Endothelial cell of umbilical vein (primary cell): ENCODE measurements around the gene SEZ6L. TPM values are rescaled to one million over a fixed set of nuclear protein-coding genes. Genes with fewer than 3 reads are reported as not detected.

Experiments
- BruUV-seq: library from RNA; stranded (reverse); fragments of 400-500 nt; replicated peaks from 2 replicates; lab custom pipeline; 2021; lab: Mats Ljungman, UMichigan
- CTCF ChIA-PET: fragments of 300-600, 350-600 bp; sonication (Branson Sonifier 250); formaldehyde crosslinking; loops from one replicate; lab custom pipeline; 2021; ENCODE audit warnings: antibody characterized with exemption, inconsistent platforms; lab: Charles Lee
- POLR2A ChIA-PET: fragments of 300-600, 350-600 bp; sonication (Branson Sonifier 250); formaldehyde crosslinking; loops from one replicate; lab custom pipeline; 2021; ENCODE audit warnings: antibody characterized with exemption, inconsistent platforms; lab: Charles Lee
- DNase-seq: peaks from one replicate; pipeline ENCODE4 v3.0.0-alpha.2; 2011; ENCODE audit warnings: low read depth, low spot score
- FAIRE-seq: peaks from 2 replicates; lab custom pipeline; 2011; peaks lifted over from hg19 to GRCh38; lab: Jason Lieb, UNC
- H2AFZ ChIP-seq: 2 replicates; pipeline ENCODE4 v1.6.0; 2012; ENCODE audit warnings: low read depth, low read length, control low read depth, inconsistent platforms
- H3K27ac ChIP-seq: 2 replicates; pipeline ENCODE4 v1.5.1; 2011; ENCODE audit warnings: low read depth, mild to moderate bottlenecking, control low read depth, low read length, moderate library complexity; ENCODE audit not compliant: insufficient read depth
- H3K27me3 ChIP-seq, 2 experiments: 2 replicates each; pipeline versions ENCODE4 v1.6.0 to v1.6.1; 2011; ENCODE audit warnings: low read length in 2 of 2, mixed read lengths in 1 of 2; ENCODE audit not compliant: control insufficient read depth in 2 of 2, insufficient read depth in 2 of 2
- H3K36me3 ChIP-seq, 2 experiments: 2 replicates in 1 of 2; 3 replicates in 1 of 2; pipeline ENCODE4 v1.5.1; 2011; ENCODE audit warnings: low read length in 2 of 2, mild to moderate bottlenecking in 1 of 2, moderate library complexity in 1 of 2; ENCODE audit not compliant: control insufficient read depth in 2 of 2, insufficient read depth in 2 of 2; ENCODE audit errors: extremely low read depth in 1 of 2
- H3K4me1 ChIP-seq: 3 replicates; pipeline ENCODE4 v1.5.1; 2011; ENCODE audit warnings: mild to moderate bottlenecking, low read length; ENCODE audit not compliant: control insufficient read depth, insufficient read depth; ENCODE audit errors: extremely low read depth
- H3K4me2 ChIP-seq: 2 replicates; pipeline ENCODE4 v1.6.1; 2011; ENCODE audit warnings: low read length, control low read depth, mixed read lengths; ENCODE audit not compliant: insufficient read depth
- H3K4me3 ChIP-seq, 3 experiments: fragments of 200-600 bp in 1 of 3; sonication (generic), shearing (Covaris generic) in 1 of 3; replicated peaks in 1 of 3; 2 replicates each; pipeline ENCODE4 v1.5.1; 2011 to 2016; ENCODE audit warnings: control low read depth in 3 of 3, low read length in 3 of 3, mild to moderate bottlenecking in 2 of 3, inconsistent platforms in 1 of 3, low read depth in 1 of 3, moderate library complexity in 1 of 3; ENCODE audit not compliant: insufficient read depth in 1 of 3
- H3K79me2 ChIP-seq: 2 replicates; pipeline ENCODE4 v1.6.0; 2012; ENCODE audit warnings: low read length, inconsistent platforms; ENCODE audit not compliant: control insufficient read depth, insufficient read depth
- H3K9ac ChIP-seq: replicated peaks from 2 replicates; pipeline ENCODE3; 2011; ENCODE audit warnings: low read length, control low read depth; ENCODE audit not compliant: insufficient read depth; ENCODE audit errors: extremely low read depth
- H3K9me1 ChIP-seq: replicated peaks from 3 replicates; pipeline ENCODE4 v1.6.0; 2011; ENCODE audit warnings: mild to moderate bottlenecking, low read length; ENCODE audit not compliant: control insufficient read depth, insufficient read depth; ENCODE audit errors: extremely low read depth
- H3K9me3 ChIP-seq: replicated peaks from 2 replicates; pipeline ENCODE4 v1.5.1; 2012; ENCODE audit warnings: low read length, inconsistent platforms; ENCODE audit not compliant: control insufficient read depth, insufficient read depth
- H4K20me1 ChIP-seq: replicated peaks from 2 replicates; pipeline ENCODE3; 2011; ENCODE audit warnings: mild to moderate bottlenecking, low read length; ENCODE audit not compliant: control insufficient read depth, insufficient read depth; ENCODE audit errors: extremely low read depth
- EZH2 ChIP-seq: IDR thresholded peaks from 2 replicates; pipeline ENCODE4 v1.6.1; 2012; ENCODE audit warnings: borderline replicate concordance, low read depth, mild to moderate bottlenecking, moderate library complexity, low read length, inconsistent platforms; ENCODE audit not compliant: severe bottlenecking
- FOS ChIP-seq: IDR thresholded peaks from 2 replicates; pipeline ENCODE4 v1.6.1; 2011; ENCODE audit warnings: mild to moderate bottlenecking, low read length, moderate library complexity, borderline replicate concordance; ENCODE audit not compliant: insufficient read depth
- GATA2 ChIP-seq: IDR thresholded peaks from 2 replicates; pipeline ENCODE4 v1.7.0; 2011; ENCODE audit warnings: low read depth, mild to moderate bottlenecking, moderate library complexity, mixed read lengths, low read length; ENCODE audit not compliant: insufficient read length, insufficient read depth
- JUN ChIP-seq: IDR thresholded peaks from 2 replicates; pipeline ENCODE4 v1.6.1; 2011; ENCODE audit warnings: borderline replicate concordance, low read depth; ENCODE audit not compliant: insufficient read length, insufficient read depth
- MAX ChIP-seq: IDR thresholded peaks from 2 replicates; pipeline ENCODE4 v1.6.1; 2011; ENCODE audit not compliant: insufficient read depth, insufficient read length
- MYC ChIP-seq: IDR thresholded peaks from one replicate; pipeline ENCODE4 v1.6.1; 2011; ENCODE audit warnings: mild to moderate bottlenecking, low read depth, low read length
- POLR2A ChIP-seq: IDR thresholded peaks from 2 replicates; pipeline ENCODE4 v1.6.1; 2012; ENCODE audit warnings: low read depth, mild to moderate bottlenecking, control low read depth, low read length
- POLR2AphosphoS5 ChIP-seq: IDR thresholded peaks from 2 replicates; pipeline ENCODE4 v1.6.1; 2012; ENCODE audit warnings: low read depth, mild to moderate bottlenecking, control low read depth, low read length, moderate library complexity; ENCODE audit not compliant: insufficient read depth
- dilution Hi-C: fragments of 300-500 bp; cut with MboI; formaldehyde crosslinking; loops from one replicate; pipeline ENCODE4 v1.15.0; 2019; ENCODE audit warnings: low sequenced_read_pairs; ENCODE audit not compliant: extremely low pct_ligation_motif_present
- intact Hi-C: fragments of 100-400 bp; cut with micrococcal nuclease; formaldehyde crosslinking; loops from one replicate; pipeline ENCODE4 v1.10.0; 2022
- polyA plus RNA-seq, 4 experiments: library from polyadenylated mRNA; depleted of rRNA in 3 of 4; stranded (reverse) in 3 of 4; unstranded in 1 of 4; fragments of >200 nt; gene quantifications; 2 replicates each; pipeline versions ENCODE4 v1.2.1 to v1.2.3, GENCODE V29; 2011 to 2012; ENCODE audit warnings: missing spikeins in 1 of 4
- total RNA-seq: library from RNA; stranded (reverse); gene quantifications from 2 replicates; pipeline ENCODE4 v1.2.3, GENCODE V29; 2021
- TF ChIP-seq, protein P1 (sequence below), 2 donors: IDR thresholded peaks; 1 replicate in 1 of 2; 2 replicates in 1 of 2; pipeline ENCODE4 v1.5.1; 2011; ENCODE audit warnings: low read length in 2 of 2, mild to moderate bottlenecking in 2 of 2, moderate library complexity in 2 of 2, control low read depth in 1 of 2, inconsistent platforms in 1 of 2, low read depth in 1 of 2; ENCODE audit not compliant: insufficient read depth in 1 of 2; ENCODE audit errors: extremely low read depth in 1 of 2

Gene SEZ6L
- total and polyA plus RNA-seq, 2 donors (not counting 3 experiments of a cell fraction or from before 2014, with no cell fraction given): not detected

DNA sequence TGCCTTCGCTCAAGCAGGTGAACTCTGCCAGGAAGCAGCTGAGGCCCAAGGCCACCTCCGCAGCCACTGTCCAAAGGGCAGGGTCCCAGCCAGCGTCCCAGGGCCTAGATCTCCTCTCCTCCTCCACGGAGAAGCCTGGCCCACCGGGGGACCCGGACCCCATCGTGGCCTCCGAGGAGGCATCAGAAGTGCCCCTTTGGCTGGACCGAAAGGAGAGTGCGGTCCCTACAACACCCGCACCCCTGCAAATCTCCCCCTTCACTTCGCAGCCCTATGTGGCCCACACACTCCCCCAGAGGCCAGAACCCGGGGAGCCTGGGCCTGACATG is 123.4 kb downstream of the SEZ6L start:
- Histone ChIP-seq H4K20me1 (no peaks in the 10 kb centered on the region), H3K9ac (no peak overlapping the region), H3K79me2 (no peaks in the 10 kb centered on the region), H3K4me3 (no peak overlapping the region), H3K4me1 (no peaks in the 10 kb centered on the region), H3K9me3 (no peaks in the 10 kb centered on the region), H3K27ac (no peak overlapping the region), H3K36me3 (no peaks in the 10 kb centered on the region), H3K27me3 (no peaks in the 10 kb centered on the region), H2AFZ (no peak overlapping the region), H3K9me1 (no peaks in the 10 kb centered on the region), H3K4me2 (no peak overlapping the region)
- POLR2A ChIA-PET: no interaction called here
- TF ChIP-seq FOS (no peak), MYC (no peak), JUN (no peak), POLR2A (no peak), EZH2 (no peak), POLR2AphosphoS5 (no peak), GATA2 (no peak), MAX (no peak)
- TF ChIP-seq, protein P1, sequence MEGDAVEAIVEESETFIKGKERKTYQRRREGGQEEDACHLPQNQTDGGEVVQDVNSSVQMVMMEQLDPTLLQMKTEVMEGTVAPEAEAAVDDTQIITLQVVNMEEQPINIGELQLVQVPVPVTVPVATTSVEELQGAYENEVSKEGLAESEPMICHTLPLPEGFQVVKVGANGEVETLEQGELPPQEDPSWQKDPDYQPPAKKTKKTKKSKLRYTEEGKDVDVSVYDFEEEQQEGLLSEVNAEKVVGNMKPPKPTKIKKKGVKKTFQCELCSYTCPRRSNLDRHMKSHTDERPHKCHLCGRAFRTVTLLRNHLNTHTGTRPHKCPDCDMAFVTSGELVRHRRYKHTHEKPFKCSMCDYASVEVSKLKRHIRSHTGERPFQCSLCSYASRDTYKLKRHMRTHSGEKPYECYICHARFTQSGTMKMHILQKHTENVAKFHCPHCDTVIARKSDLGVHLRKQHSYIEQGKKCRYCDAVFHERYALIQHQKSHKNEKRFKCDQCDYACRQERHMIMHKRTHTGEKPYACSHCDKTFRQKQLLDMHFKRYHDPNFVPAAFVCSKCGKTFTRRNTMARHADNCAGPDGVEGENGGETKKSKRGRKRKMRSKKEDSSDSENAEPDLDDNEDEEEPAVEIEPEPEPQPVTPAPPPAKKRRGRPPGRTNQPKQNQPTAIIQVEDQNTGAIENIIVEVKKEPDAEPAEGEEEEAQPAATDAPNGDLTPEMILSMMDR (IDR thresholded peaks at IDR 0.05; ENCODE audit: extremely low read depth in 1 of 2, insufficient read depth in 1 of 2, low read depth in 1 of 2, low read length in 2 of 2): no peak
- no TSS peak for BruUV-seq
- DNase-seq: no peak
- CTCF ChIA-PET: no interaction called here
- no peak for FAIRE-seq
- intact Hi-C loops: no loop called here
- dilution Hi-C loops: no loop called here
